Activated CD8-positive, alpha-beta memory T cell treated with anti-CD3 and anti-CD28 coated beads, Interleukin-2, amount 50 U/mL, for 48 hours (primary cell): ENCODE measurements around the gene NUDT2.
A peak's percentile ranks its signal among the peaks of the same experiment; 100 is the strongest.
"Not testable (repeated sequence)": the region's sequence is repeated elsewhere in the genome, so short reads cannot be mapped to it uniquely, and the experiment has no call there.

Experiments
- DNase-seq: peaks from one replicate; pipeline ENCODE4 v3.0.0-alpha.2; 2020

NUDT2 gene

GRCh38 chr9:34328987-34329832, at the start of gene NUDT2, which contains the start of gene KIF24:
Gene NUDT2 (plus strand): TSS chr9:34329569. CDS start chr9:34339040, 9,471 bp downstream.
Gene KIF24 (minus strand): TSS chr9:34329268. CDS start chr9:34311346, 17,922 bp downstream.
- DNase-seq: peak; percentile 96

- DNase-seq: no peak
These were observed 47.3 kb upstream of the NUDT2 start for GRCh38 chr9:34282096-34282495.

- no peak for DNase-seq
These were observed 40.2 kb upstream of the NUDT2 start for GRCh38 chr9:34289159-34289558.

- no peak for DNase-seq
These were observed 38.3 kb upstream of the NUDT2 start for GRCh38 chr9:34291023-34291422.

- no peak for DNase-seq
These were observed 37.9 kb upstream of the NUDT2 start for GRCh38 chr9:34291423-34291822.

GRCh38 chr9:34292552-34292951, 36.8 kb upstream of the NUDT2 start:
- no peak for DNase-seq

- DNase-seq: not testable (repeated sequence)
These were observed 28.3 kb upstream of the NUDT2 start for GRCh38 chr9:34301064-34301463.

GRCh38 chr9:34308316-34308715, 21.1 kb upstream of the NUDT2 start:
- DNase-seq: not testable (repeated sequence)

GRCh38 chr9:34310215-34310614, 19.2 kb upstream of the NUDT2 start:
- no peak for DNase-seq

- DNase-seq: no peak
These were observed 17.7 kb upstream of the NUDT2 start for GRCh38 chr9:34311499-34312185.

GRCh38 chr9:34317436-34317835, 11.9 kb upstream of the NUDT2 start:
- DNase-seq: no peak

GRCh38 chr9:34318163-34318790, 11.1 kb upstream of the NUDT2 start:
- DNase-seq: no peak

- DNase-seq: no peak
These were observed 7.9 kb upstream of the NUDT2 start for GRCh38 chr9:34321451-34321850.

- DNase-seq: no peak
These were observed 6.3 kb upstream of the NUDT2 start for GRCh38 chr9:34322899-34323591.

- no peak for DNase-seq
These were observed 2.7 kb upstream of the NUDT2 start for GRCh38 chr9:34326690-34327089.

- no peak for DNase-seq
These were observed 826 bp upstream of the NUDT2 start for GRCh38 chr9:34328500-34328986.

GRCh38 chr9:34331196-34331595, 1.8 kb downstream of the NUDT2 start:
- DNase-seq: no peak

GRCh38 chr9:34332076-34332964, 3.0 kb downstream of the NUDT2 start:
- no peak for DNase-seq

GRCh38 chr9:34333836-34334235, 4.5 kb downstream of the NUDT2 start:
- DNase-seq: no peak

- DNase-seq: no peak
These were observed 5.0 kb downstream of the NUDT2 start for GRCh38 chr9:34334337-34334824.

GRCh38 chr9:34334916-34335315, 5.5 kb downstream of the NUDT2 start:
- no peak for DNase-seq

- DNase-seq: no peak
These were observed 6.0 kb downstream of the NUDT2 start for GRCh38 chr9:34335376-34335775.
